IMR-90 (cell line): ENCODE measurements around the gene SIM1. TPM values are rescaled to one million over a fixed set of nuclear protein-coding genes. Genes with fewer than 3 reads are reported as not detected.

Experiments used
- ATAC-seq: fragments of 200-7000 bp; cut with Tn5 transposase; 2 replicates; pipeline ENCODE4 v1.9.1; 2020; ENCODE audit warnings: low read depth, mild to moderate bottlenecking, moderate library complexity
- BruUV-seq: library from RNA; stranded (reverse); fragments of 400-500 nt; replicated peaks from 2 replicates; lab custom pipeline; 2021; lab: Mats Ljungman, UMichigan
- CTCF ChIA-PET: fragments of 300-600 bp; formaldehyde crosslinking; extraction: SDS; loops from one replicate; lab custom pipeline; 2021; ENCODE audit warnings: antibody characterized with exemption; lab: Yijun Ruan, JAX
- POLR2A ChIA-PET: fragments of 300-600 bp; sonication (Branson Sonifier 250); formaldehyde crosslinking; loops from one replicate; lab custom pipeline; 2022; ENCODE audit warnings: antibody characterized with exemption; ENCODE audit not compliant: unreplicated experiment; lab: Charles Lee
- DNase-seq: peaks from one replicate; pipeline ENCODE4 v3.0.0; 2013
- H2AFZ ChIP-seq: replicated peaks from 2 replicates; pipeline ENCODE3; 2013; ENCODE audit warnings: low read length, mild to moderate bottlenecking; ENCODE audit not compliant: poor library complexity
- H2AK5ac ChIP-seq: 2 replicates; pipeline ENCODE4 v1.6.1; 2013; ENCODE audit warnings: low read depth, low read length, inconsistent platforms
- H2AK9ac ChIP-seq: replicated peaks from 2 replicates; pipeline ENCODE3; 2013; ENCODE audit warnings: mild to moderate bottlenecking, low read depth, low read length, moderate library complexity; ENCODE audit not compliant: poor library complexity
- H2BK120ac ChIP-seq: 2 replicates; pipeline ENCODE4 v1.6.1; 2013; ENCODE audit warnings: low read depth, low read length, inconsistent platforms
- H2BK15ac ChIP-seq: 3 replicates; pipeline ENCODE4 v1.6.1; 2013; ENCODE audit warnings: low read depth, low read length, inconsistent platforms
- H2BK20ac ChIP-seq: 2 replicates; pipeline ENCODE4 v1.6.1; 2013; ENCODE audit warnings: low read depth, mild to moderate bottlenecking, inconsistent platforms, low read length, moderate library complexity
- H2BK5ac ChIP-seq: 2 replicates; pipeline ENCODE4 v1.6.1; 2013; ENCODE audit warnings: mild to moderate bottlenecking, low read depth, low read length, inconsistent platforms; ENCODE audit not compliant: poor library complexity, severe bottlenecking
- H3K14ac ChIP-seq: replicated peaks from 2 replicates; pipeline ENCODE4 v1.6.1; 2013; ENCODE audit warnings: low read depth, low read length, inconsistent platforms
- H3K18ac ChIP-seq: 2 replicates; pipeline ENCODE4 v1.6.1; 2013; ENCODE audit warnings: low read depth, low read length, control low read depth
- H3K23ac ChIP-seq: 2 replicates; pipeline ENCODE4 v1.6.1; 2013; ENCODE audit warnings: low read depth, low read length, inconsistent platforms
- H3K27ac ChIP-seq: 2 replicates; pipeline ENCODE4 v1.5.1; 2013; ENCODE audit warnings: mild to moderate bottlenecking, control low read depth, low read length; ENCODE audit not compliant: insufficient read depth
- H3K27me3 ChIP-seq: 2 replicates; pipeline ENCODE4 v1.6.1; 2013; ENCODE audit warnings: low read length; ENCODE audit not compliant: control insufficient read depth, insufficient read depth
- H3K36me3 ChIP-seq: 2 replicates; pipeline ENCODE4 v1.6.1; 2013; ENCODE audit warnings: low read length, mixed read lengths; ENCODE audit not compliant: control insufficient read depth, insufficient read depth
- H3K4ac ChIP-seq: 2 replicates; pipeline ENCODE4 v1.6.1; 2013; ENCODE audit warnings: low read depth, low read length, inconsistent platforms
- H3K4me1 ChIP-seq: 2 replicates; pipeline ENCODE4 v1.6.1; 2013; ENCODE audit warnings: low read length, mixed read lengths; ENCODE audit not compliant: control insufficient read depth, insufficient read depth
- H3K4me2 ChIP-seq: 2 replicates; pipeline ENCODE4 v1.6.1; 2013; ENCODE audit warnings: low read depth, mild to moderate bottlenecking, control low read depth, low read length, moderate library complexity
- H3K4me3 ChIP-seq: 2 replicates; pipeline ENCODE4 v1.5.1; 2013; ENCODE audit warnings: low read depth, mild to moderate bottlenecking, control low read depth, low read length, moderate library complexity; ENCODE audit not compliant: insufficient read depth
- H3K56ac ChIP-seq: 2 replicates; pipeline ENCODE4 v1.6.1; 2013; ENCODE audit warnings: low read length, inconsistent platforms; ENCODE audit not compliant: insufficient read depth; ENCODE audit errors: extremely low read depth
- H3K79me1 ChIP-seq, 2 experiments: 2 replicates each; pipeline ENCODE4 v1.6.1; 2013; ENCODE audit warnings: low read length in 2 of 2, inconsistent platforms in 1 of 2, low read depth in 1 of 2
- H3K9ac ChIP-seq: 2 replicates; pipeline ENCODE4 v1.6.1; 2013; ENCODE audit warnings: low read depth, low read length, control low read depth
- H3K9me1 ChIP-seq: 2 replicates; pipeline ENCODE4 v1.6.1; 2013; ENCODE audit warnings: low read length, inconsistent platforms; ENCODE audit not compliant: insufficient read depth
- H3K9me3 ChIP-seq: 2 replicates; pipeline ENCODE4 v1.6.1; 2013; ENCODE audit warnings: low read length; ENCODE audit not compliant: control insufficient read depth, insufficient read depth
- H4K20me1 ChIP-seq: 2 replicates; pipeline ENCODE4 v1.6.1; 2013; ENCODE audit warnings: low read length, inconsistent platforms; ENCODE audit not compliant: insufficient read depth
- H4K5ac ChIP-seq: 2 replicates; pipeline ENCODE4 v1.6.1; 2013; ENCODE audit warnings: mild to moderate bottlenecking, low read depth, low read length, control low read depth
- H4K8ac ChIP-seq, 2 experiments: 2 replicates each; pipeline ENCODE4 v1.6.1; 2013; ENCODE audit warnings: low read depth in 2 of 2, low read length in 2 of 2, control low read depth in 1 of 2, inconsistent platforms in 1 of 2
- H4K91ac ChIP-seq: 2 replicates; pipeline ENCODE4 v1.6.1; 2013; ENCODE audit warnings: low read depth, low read length, inconsistent platforms; ENCODE audit not compliant: insufficient read depth
- BHLHE40 ChIP-seq: fragments of 150-350 bp; IDR thresholded peaks from 2 replicates; pipeline ENCODE4 v1.6.1; 2016; ENCODE audit warnings: mild to moderate bottlenecking, low read depth, low read length
- MAFK ChIP-seq: IDR thresholded peaks from 2 replicates; pipeline ENCODE4 v1.6.1; 2012; ENCODE audit warnings: low read depth, low read length, improper control_type of control experiment
- MXI1 ChIP-seq: IDR thresholded peaks from 2 replicates; pipeline ENCODE4 v1.6.1; 2012; ENCODE audit warnings: low read depth, mild to moderate bottlenecking, low read length, moderate library complexity, borderline replicate concordance
- NFE2L2 ChIP-seq: fragments of 150-350 bp; IDR thresholded peaks from 2 replicates; pipeline ENCODE4 v1.6.1; 2016; ENCODE audit warnings: low read depth, mild to moderate bottlenecking, low read length
- WGBS, 2 experiments: methylation state at CpG; one replicate each; pipeline versions ENCODE4 v1.1.5 to v1.1.7; 2013; ENCODE audit warnings: missing lambda C conversion rate in 2 of 2; ENCODE audit not compliant: insufficient read length in 1 of 2; ENCODE audit errors: extremely low coverage in 2 of 2; 5-methylcytosine and 5-hydroxymethylcytosine counted together
- dilution Hi-C: fragments of 300-500 bp; cut with HindIII; formaldehyde crosslinking; loops from one replicate; pipeline ENCODE4 v1.14.3; 2018; ENCODE audit warnings: low sequenced_read_pairs; ENCODE audit not compliant: unreplicated experiment
- in situ Hi-C: fragments of 300-500 bp; cut with MboI; formaldehyde crosslinking; loops from 3 replicates; pipeline ENCODE4 v1.14.3; 2019; ENCODE audit warnings: low sequenced_read_pairs, inconsistent platforms, mixed read lengths
- intact Hi-C: fragments of 100-400 bp; cut with micrococcal nuclease; formaldehyde crosslinking; loops from 2 replicates; pipeline ENCODE4 v1.10.0; 2022
- polyA plus RNA-seq, 3 experiments: library from polyadenylated mRNA; depleted of rRNA; stranded (reverse); fragments of >200 nt; gene quantifications; 2 replicates each; pipeline ENCODE4 v1.2.3, GENCODE V29; 2012; ENCODE audit warnings: low replicate concordance in 1 of 3
- total RNA-seq: library from RNA; depleted of rRNA; stranded (reverse); fragments of >200 nt; gene quantifications from 2 replicates; pipeline ENCODE4 v1.2.3, GENCODE V29; 2012
- TF ChIP-seq, protein P1 (sequence below): fragments of 150-350 bp; IDR thresholded peaks from 2 replicates; pipeline ENCODE4 v1.6.1; 2016; ENCODE audit warnings: low read depth, mild to moderate bottlenecking, low read length, moderate library complexity, borderline replicate concordance

Gene SIM1
- total and polyA plus RNA-seq, 2 of the 4 experiments (the other 2 are of a cell fraction): not detected

DNA sequence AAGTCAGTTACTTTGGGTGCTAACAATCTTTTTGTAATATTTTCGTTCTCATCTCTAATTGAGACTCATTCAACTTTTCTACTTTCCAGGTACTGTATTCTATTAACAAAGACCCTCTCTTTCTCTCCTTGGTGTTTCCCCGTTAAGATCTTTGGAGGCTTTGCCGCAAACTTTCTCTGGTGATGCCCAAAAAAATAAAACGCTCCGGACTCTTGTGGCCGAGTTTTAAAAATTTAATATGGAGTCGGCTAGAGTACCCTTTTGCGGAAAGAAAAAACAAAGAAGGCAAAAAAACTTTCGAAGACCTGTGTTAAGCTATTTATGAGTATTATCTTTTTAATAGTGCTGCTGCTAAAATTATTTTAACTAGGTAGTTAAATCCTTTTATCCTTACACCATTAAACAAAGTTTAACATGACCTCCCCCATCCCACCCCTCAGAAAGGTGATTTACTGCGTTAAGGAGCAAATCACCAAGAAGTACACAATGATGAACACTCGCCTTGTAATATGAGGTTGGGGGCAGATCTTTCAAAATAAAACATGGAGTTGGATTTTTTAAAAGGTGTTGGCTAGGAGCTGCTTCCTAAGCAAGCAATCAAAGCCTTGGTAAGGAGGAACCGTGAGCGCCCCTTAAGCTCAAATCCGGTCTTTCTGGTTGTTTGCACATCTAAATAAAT is 10.0 kb downstream of the SIM1 start:
- no peaks in the 10 kb centered on the region; the same call in 1 of the 2 replicates for H3K9me1 ChIP-seq
- no peak overlapping the region for H2BK20ac ChIP-seq
- no peak overlapping the region for H2AK9ac ChIP-seq
- no peak overlapping the region for H4K8ac ChIP-seq
- dilution Hi-C loops: loop anchor here (25.0 kb wide), 1 partner anchor 342 kb away; no protein-coding TSS in a partner anchor
- DNase-seq: no peak
- H3K23ac ChIP-seq: no peak overlapping the region
- H2BK120ac ChIP-seq: no peak overlapping the region
- ChIA-PET POLR2A (interaction anchor here (0.7 kb wide), 1 partner anchor 301 kb away, joined by 6 read pairs; no protein-coding TSS in a partner anchor), CTCF (interaction anchor here (1.0 kb wide), 1 partner anchor 338 kb away, joined by 3 read pairs; no protein-coding TSS in a partner anchor)
- no peak overlapping the region for H3K27ac ChIP-seq
- H2BK15ac ChIP-seq: no peak overlapping the region
- no peak overlapping the region for H2AK5ac ChIP-seq
- H4K20me1 ChIP-seq: peaks cover 22% of the 10 kb centered on the region
- no peak overlapping the region for H3K4me3 ChIP-seq
- H4K5ac ChIP-seq: no peak overlapping the region
- H3K27me3 ChIP-seq: peaks cover 99% of the 10 kb centered on the region
- H3K36me3 ChIP-seq: no peaks in the 10 kb centered on the region
- TF ChIP-seq BHLHE40 (no peak), MXI1 (no peak), NFE2L2 (no peak), MAFK (no peak)
- TF ChIP-seq, protein P1, sequence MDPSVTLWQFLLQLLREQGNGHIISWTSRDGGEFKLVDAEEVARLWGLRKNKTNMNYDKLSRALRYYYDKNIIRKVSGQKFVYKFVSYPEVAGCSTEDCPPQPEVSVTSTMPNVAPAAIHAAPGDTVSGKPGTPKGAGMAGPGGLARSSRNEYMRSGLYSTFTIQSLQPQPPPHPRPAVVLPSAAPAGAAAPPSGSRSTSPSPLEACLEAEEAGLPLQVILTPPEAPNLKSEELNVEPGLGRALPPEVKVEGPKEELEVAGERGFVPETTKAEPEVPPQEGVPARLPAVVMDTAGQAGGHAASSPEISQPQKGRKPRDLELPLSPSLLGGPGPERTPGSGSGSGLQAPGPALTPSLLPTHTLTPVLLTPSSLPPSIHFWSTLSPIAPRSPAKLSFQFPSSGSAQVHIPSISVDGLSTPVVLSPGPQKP: no peak
- ATAC-seq: no peak
- H2BK5ac ChIP-seq: no peak overlapping the region
- 7% methylated on average over 3 of the region's 14 CpGs; no CpG with 5 or more reads in 1 of the 2 experiments for WGBS, 2 experiments
- H2AFZ ChIP-seq: no peak overlapping the region
- no peaks in the 10 kb centered on the region for H3K79me1 ChIP-seq
- no peak overlapping the region for H3K56ac ChIP-seq
- intact Hi-C loops: no loop called here
- H4K91ac ChIP-seq: no peak overlapping the region
- H3K4ac ChIP-seq: no peak overlapping the region
- no peak overlapping the region for H3K4me2 ChIP-seq
- H3K9me3 ChIP-seq: peaks cover 42% of the 10 kb centered on the region
- no peak overlapping the region for H3K18ac ChIP-seq
- in situ Hi-C loops: loop anchor here (25.0 kb wide), 1 partner anchor 867 kb away; no protein-coding TSS in a partner anchor
- H3K9ac ChIP-seq: no peak overlapping the region
- no peak overlapping the region for H3K14ac ChIP-seq
- BruUV-seq: no TSS peak
- H3K4me1 ChIP-seq: no peaks in the 10 kb centered on the region
